H1 (cell line): ENCODE data around the gene GALNT2. TPM values are rescaled to one million over a fixed set of nuclear protein-coding genes. Genes with fewer than 3 reads are reported as not detected.

Experiments used
- ASH2L ChIP-seq: fragments of 200-600, 300-600 bp; sonication (generic); IDR thresholded peaks from one replicate; pipeline ENCODE4 v1.7.1; 2017; ENCODE audit warnings: low read length
- CHD2 ChIP-seq: IDR thresholded peaks from 2 replicates; pipeline ENCODE4 v1.6.1; 2012; ENCODE audit warnings: low read length, improper control_type of control experiment
- EGR1 ChIP-seq: IDR thresholded peaks from 2 replicates; pipeline ENCODE4 v1.6.1; 2011; ENCODE audit warnings: low read depth, low read length, borderline replicate concordance
- NRF1 ChIP-seq: IDR thresholded peaks from 2 replicates; pipeline ENCODE4 v1.6.1; 2011; ENCODE audit warnings: mild to moderate bottlenecking, low read depth, low read length, improper control_type of control experiment
- POLR2A ChIP-seq, 2 experiments: IDR thresholded peaks; 1 replicate in 1 of 2; 2 replicates in 1 of 2; pipeline ENCODE4 v1.6.1; 2011; ENCODE audit warnings: low read depth in 2 of 2, low read length in 2 of 2, mild to moderate bottlenecking in 2 of 2; ENCODE audit errors: control extremely low read depth in 1 of 2
- polyA plus RNA-seq, 7 experiments: library from polyadenylated mRNA; depleted of rRNA in 3 of 7; stranded (reverse) in 5 of 7; unstranded in 2 of 7; fragments of >200 nt in 5 of 7; fragments of 200-250 nt in 2 of 7; gene quantifications; 1 replicate in 5 of 7; 2 replicates in 1 of 7; 4 replicates in 1 of 7; pipeline versions ENCODE4 v1.2.1 to v1.2.3, GENCODE V29; 2011 to 2013; ENCODE audit warnings: missing spikeins in 2 of 7, mixed read lengths in 2 of 7
- total RNA-seq: library from RNA; stranded (reverse); fragmentation: NEBNext Ultra II Directional; extraction: Animal tissue kit (Norgen Biotek cat#: 25700); gene quantifications from 2 replicates; pipeline ENCODE4 v1.2.1, GENCODE V29; 2021
- TF ChIP-seq, protein P1 (sequence below): IDR thresholded peaks from 2 replicates; pipeline ENCODE4 v1.6.1; 2012; ENCODE audit warnings: inconsistent platforms

Gene GALNT2
- total and polyA plus RNA-seq, 2 of the 8 experiments (the other 6 are each of a cell fraction or from before 2014, with no cell fraction given) = 34.5 to 75.3 TPM

DNA sequence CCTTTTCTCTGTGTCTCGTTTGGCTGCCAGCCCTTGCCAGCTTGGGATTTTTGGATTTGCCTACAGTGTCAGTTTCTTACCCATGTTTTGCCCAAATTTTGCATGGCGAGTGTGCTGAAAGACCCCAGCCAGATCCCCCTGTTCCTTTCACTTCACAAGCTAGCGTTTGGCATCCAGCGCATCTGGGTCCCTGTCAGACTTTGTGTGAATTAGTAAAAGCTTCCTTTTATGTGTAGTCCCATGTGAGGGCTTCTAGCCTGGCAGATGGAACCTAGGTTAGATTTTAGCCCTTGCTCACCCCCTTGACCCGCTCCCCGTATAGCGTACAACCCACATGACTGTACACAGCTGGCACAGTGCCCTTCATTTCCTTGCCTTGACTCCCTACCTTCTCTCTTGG, 22.3 kb upstream of the GALNT2 start (continued):
- no peak for TF ChIP-seq EGR1
- no peak for TF ChIP-seq CHD2
- TF ChIP-seq POLR2A (IDR thresholded peaks at IDR 0.05; ENCODE audit: control extremely low read depth in 1 of 2, low read depth in 2 of 2, low read length in 2 of 2) = no peak
- TF ChIP-seq ASH2L = no peak
- TF ChIP-seq, protein P1, sequence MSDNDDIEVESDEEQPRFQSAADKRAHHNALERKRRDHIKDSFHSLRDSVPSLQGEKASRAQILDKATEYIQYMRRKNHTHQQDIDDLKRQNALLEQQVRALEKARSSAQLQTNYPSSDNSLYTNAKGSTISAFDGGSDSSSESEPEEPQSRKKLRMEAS = no peak
- TF ChIP-seq NRF1 = no peak
